Activated CD4-positive, alpha-beta T cell treated with anti-CD3 and anti-CD28 coated beads, Interleukin-2, amount 50 U/mL, for 4 hours (primary cell): ENCODE data around the gene PARP8.

Experiments used
- DNase-seq, 2 experiments: peaks; one replicate each; pipeline ENCODE4 v3.0.0-alpha.2; 2020

PARP8 gene

DNA sequence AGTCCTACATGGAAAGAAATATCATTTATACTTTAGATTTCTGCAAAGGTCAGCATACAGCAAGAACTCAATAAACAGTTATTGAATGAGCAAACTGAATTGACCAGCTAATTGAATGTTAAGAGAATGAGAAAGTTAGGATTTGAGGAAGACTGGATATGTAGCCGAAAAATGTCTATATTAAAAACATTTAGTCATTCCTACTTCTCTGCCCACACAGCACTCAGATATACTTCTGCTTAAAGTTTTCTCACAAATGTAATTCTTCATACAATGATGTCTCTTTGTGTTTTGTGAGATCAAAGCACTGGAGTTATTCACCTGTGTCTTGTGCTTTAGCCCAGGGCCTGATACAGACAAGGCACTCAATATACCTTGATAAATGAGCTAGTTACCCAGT is 188.6 kb downstream of the PARP8 start:
- DNase-seq: no peak

- DNase-seq: no peak
Observed at GRCh38 chr5:50856401-50857119, 190.1 kb downstream of the PARP8 start.

DNA sequence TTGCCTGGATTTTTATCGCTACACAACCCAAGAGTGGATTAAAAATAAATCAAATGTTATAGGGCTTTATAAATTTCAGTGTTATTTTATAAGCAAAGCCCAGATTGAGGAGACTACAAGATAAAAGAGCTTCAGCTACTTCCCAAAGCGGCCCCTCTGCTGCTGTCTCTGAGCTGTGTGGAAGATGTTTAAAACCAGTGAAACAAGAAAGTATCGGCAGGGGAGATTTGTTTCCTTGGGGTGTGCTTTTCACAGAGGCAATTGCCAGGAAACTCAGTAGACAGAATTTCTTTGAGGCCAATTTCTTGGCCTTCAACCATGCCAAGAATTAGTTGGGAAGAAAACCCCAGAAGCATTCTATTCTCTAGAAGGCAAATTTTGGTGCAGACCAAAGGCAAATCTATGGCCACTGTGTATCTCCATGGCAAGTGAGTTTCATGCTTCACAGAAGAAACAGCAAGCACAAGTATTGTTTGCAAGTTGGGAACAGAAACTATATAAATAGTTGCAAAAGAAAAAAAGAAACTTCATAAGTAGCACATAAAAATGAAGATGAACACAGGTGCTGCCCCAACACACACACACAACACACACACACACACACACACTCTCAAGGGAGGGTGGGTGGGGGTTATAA is 197.2 kb downstream of the PARP8 start:
- no peak for DNase-seq

DNA sequence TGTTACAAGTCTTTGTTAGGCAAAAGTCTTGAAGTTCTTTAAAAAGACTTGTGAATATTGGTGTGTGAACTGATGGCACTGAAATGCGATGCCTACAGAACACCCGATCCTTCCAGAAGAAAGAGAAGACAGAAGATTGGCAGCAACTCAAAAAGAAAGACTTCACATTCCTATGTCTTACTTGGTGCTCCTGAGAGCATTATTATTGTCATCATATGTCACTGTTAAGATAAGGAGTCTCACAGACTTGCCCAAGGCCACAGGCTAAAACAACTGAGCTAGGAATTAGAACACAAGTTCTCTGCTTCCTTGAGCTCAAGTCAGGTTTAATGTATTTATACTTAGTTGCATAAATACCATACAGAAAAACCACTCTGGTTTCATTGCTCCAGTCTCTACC is 198.0 kb downstream of the PARP8 start:
- DNase-seq: no peak

- DNase-seq: no peak
Observed at GRCh38 chr5:50866415-50866814, 200.0 kb downstream of the PARP8 start.

- DNase-seq: no peak
Observed at GRCh38 chr5:50867140-50867539, 200.7 kb downstream of the PARP8 start.

GRCh38 chr5:50873595-50874277 is 207.3 kb downstream of the PARP8 start:
- DNase-seq: no peak

DNA sequence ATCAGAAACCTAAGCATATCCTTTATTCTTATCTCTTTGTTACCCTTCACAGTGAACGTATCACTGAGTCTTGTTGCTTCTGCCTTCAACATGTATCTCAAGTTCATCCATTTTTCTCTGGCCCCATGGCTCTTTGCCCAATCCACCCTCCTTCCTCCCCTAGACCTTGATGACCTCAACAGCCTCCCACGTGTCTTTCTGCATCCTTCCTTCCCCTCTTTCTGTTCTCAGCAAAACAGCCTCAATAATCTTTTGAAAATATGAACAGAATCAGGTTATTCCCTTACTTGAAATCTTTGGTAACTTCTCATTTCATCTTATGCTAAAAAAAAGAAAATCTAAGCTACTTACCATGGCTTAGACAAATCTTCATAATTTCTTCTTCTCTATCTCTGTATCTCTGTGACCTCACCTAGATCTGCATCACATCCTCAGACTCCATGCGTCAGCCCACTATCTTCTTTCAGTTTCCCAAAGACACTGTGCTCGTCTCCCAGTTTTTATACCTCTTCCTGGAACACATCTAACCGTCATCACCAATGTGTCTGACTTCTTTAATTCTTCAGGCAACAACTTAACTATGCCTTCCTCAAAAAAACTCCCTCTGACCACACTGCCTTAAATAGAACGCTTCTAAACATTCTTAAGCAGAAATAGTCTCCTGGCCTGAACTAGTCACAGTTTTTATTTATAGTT is 208.0 kb downstream of the PARP8 start:
- DNase-seq: no peak

- DNase-seq: no peak
Observed at GRCh38 chr5:50875002-50875344, 208.5 kb downstream of the PARP8 start.

- DNase-seq: no peak
Observed at GRCh38 chr5:50878470-50878869, 212.0 kb downstream of the PARP8 start.

DNA sequence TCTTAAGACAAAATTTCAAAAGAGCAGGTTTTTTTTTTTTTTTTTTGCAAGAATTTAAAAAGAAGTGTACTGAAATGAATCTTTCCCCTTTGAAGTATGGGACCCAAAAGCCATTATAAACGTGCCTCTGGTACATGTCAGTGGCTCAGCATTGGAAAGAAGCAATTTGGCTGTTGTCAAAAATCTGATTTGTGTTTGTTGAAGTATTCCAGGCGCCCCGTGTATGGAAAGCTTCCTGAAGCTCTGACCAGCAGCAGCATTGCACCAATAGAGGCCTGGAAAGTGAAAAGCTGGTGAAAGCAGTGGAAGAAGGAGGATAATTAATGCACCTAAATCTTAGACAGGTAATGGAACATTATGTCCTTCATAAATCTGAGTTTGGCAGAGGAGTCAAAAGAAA is 215.0 kb downstream of the PARP8 start:
- no peak for DNase-seq

DNA sequence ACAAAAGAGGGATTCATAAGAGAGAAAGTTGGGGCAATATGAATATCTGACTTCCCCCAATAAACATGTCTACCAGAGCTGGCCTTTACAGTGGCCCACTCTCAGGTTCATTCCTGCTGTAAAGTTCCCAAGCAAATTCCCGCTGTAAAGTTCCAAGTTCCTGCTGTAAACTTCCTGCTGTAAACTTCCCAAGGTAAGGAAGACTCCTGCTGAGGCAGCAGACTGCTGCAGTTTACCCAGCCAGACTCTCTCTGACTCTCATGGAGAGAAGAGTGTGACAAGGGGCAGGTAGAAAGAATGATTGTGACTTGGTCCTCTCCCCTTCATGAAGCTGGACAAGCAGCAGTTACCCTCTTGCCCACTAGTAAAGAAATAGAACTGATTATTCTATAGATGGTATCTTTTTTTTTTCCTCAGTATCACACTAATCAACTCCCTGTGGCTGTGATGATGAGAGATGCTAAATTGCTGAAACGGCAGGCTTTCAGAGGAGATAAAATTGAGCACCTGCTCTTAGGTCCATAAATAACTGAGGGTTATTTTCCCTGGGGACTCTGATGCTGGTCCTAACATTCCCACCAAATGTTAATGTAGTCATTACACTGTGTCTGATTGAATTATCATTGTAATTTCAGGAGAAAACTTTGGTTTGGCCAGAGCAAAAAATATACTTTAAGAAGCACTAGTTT is 220.4 kb downstream of the PARP8 start:
- DNase-seq: no peak

DNA sequence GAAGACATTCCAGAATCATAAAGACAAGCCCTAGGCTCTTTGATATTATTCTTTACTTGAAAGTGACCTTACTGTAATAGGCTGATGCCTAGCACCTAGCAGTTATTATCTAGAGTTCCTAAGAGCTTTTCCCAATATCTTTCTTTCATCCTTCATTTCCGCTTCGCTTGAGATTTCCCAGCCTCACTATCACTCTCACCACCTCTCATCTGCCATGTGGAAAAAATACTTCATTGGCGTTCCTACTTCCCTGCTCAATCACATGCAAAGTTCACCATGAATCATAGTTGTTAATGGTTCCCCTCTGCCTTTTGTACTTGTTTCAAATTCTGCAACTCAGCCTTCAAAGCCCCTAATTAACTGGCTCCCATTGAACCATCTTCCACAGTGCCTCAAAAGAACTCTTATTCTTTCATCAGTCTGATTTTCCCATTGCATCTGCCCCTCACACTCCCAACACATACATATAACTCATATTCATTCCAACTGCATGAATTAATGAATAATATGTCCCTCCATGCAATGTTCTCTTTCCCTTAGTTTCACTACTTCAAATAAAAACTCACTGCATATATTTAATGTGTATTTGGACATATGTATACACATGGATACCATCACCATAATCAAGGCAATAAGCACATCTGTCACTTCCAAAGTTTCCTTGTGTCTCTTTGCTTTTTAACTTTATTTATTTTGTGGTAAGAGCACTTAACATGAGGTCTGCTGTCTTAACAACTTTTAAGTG is 221.6 kb downstream of the PARP8 start:
- DNase-seq: no peak

- DNase-seq: no peak
Observed at GRCh38 chr5:50888751-50889150, 222.3 kb downstream of the PARP8 start.

- DNase-seq: no peak
Observed at GRCh38 chr5:50889790-50890189, 223.4 kb downstream of the PARP8 start.
